IMR-90 (cell line): Measurements from ENCODE around the gene TEAD4.

Experiments used
- CEBPB ChIP-seq: IDR thresholded peaks from 2 replicates; pipeline ENCODE4 v1.6.1; 2012; ENCODE audit warnings: low read depth, low read length, improper control_type of control experiment
- CTCF ChIP-seq: conservative IDR thresholded peaks from 2 replicates; pipeline ENCODE4 v1.5.1; 2012; ENCODE audit warnings: mild to moderate bottlenecking, low read depth, low read length, improper control_type of control experiment
- POLR2A ChIP-seq: IDR thresholded peaks from 2 replicates; pipeline ENCODE4 v1.6.1; 2012; ENCODE audit warnings: mild to moderate bottlenecking, low read depth, low read length
- RAD21 ChIP-seq: IDR thresholded peaks from 2 replicates; pipeline ENCODE4 v1.6.1; 2012; ENCODE audit warnings: low read length, improper control_type of control experiment
- USF2 ChIP-seq: fragments of 150-350 bp; IDR thresholded peaks from 2 replicates; pipeline ENCODE4 v1.6.1; 2017; ENCODE audit warnings: mild to moderate bottlenecking, antibody characterized with exemption, low read length, low read depth

GRCh38 chr12:2934371-2934770 lies 24.8 kb upstream of the TEAD4 start:
- TF ChIP-seq POLR2A, result no peak
- TF ChIP-seq USF2, result no peak
- no peak for TF ChIP-seq RAD21
- no peak for TF ChIP-seq CTCF
- no peak for TF ChIP-seq CEBPB
